CD4-positive, alpha-beta T cell treated with Interleukin-6 at 100 ng/mL for 8 hours (primary cell): ENCODE measurements around the gene IFNA14.
"Not testable (repeated sequence)": the region's sequence is repeated elsewhere in the genome, so short reads cannot be mapped to it uniquely, and the experiment has no call there.

Source experiments
- DNase-seq: peaks from one replicate; pipeline ENCODE4 v3.0.0-alpha.2; 2020; ENCODE audit warnings: mixed read lengths, low spot score

IFNA14 gene

DNA sequence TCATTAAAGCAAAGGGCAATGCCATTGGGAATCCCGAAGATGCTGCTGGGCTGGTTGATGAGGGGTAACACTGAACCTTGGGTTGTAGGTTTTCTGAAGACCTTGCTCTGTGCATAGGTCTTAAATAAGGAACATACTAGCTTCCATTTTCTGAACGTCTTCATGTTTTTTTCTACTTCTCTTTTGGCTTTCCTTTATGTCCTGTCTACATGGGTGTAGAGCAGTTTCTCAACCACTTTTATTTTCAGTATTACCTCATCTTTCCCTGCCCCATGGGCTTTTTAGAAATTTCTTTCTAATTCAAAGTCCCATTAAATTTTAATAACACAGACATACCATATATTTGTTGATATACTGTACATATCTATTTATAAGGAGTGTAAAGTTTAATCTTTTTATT is at the start of gene IFNA14:
IFNA14 (minus strand) TSS at position 95 of the 400 bp plus-strand sequence; CDS start at position 25, 70 bp downstream.
- DNase-seq, result no peak

DNA sequence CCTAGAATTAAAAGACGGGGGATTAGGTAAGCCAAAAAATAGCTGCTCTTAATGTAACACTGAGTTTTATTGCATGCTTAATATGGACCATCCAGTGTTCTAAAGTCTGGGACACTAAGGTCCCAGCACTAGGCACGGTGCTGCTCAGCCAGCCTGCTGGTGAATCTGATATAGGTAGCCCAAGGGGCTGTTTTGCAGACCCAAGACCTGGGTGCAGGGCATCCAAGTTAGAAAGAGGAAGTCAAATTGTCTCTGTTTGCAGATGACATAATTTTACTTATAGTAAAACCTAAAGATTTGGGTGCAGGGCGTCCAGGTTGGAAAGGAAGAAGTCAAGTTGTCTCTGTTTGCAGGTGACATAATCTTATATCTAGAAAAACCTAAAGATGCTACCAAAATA is 47.5 kb upstream of the IFNA14 start:
- DNase-seq, result no peak

DNA sequence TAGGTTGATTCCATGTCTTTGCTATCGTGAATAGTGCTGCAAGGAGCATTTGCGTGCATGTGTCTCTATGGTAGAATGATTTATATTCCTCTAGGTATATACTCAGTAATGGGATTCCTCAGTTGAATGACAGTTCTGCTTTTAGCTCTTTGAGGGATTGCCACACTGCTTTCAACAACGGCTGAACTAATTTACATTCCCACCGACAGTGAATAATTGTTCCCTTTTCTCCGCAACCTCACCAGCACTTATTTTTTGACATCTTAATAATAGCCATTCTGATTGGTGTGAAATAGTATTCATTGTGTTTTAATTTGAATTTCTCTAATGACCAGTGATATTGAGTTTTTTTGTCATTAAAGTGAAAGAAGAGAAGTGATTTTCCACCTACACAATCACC is 46.9 kb upstream of the IFNA14 start:
- no peak for DNase-seq

DNA sequence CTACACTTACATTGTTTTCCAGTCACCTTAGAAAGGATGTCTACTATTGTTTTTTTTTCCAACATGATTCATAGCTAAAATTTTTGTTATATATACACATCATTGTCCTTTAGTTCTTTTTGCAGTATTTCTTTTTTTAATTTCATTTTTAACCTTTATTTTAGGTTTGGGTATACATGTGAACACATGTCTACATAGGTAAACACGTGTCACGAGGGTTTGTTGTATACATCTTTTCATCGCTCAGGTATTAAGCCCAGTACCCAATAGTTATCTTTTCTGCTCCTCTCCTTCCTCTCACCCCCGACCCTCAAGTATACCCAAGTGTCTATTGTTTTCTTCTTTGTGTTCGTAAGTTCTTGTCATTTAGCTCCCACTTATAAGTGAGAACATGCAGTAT is 46.3 kb upstream of the IFNA14 start:
- no peak for DNase-seq

DNA sequence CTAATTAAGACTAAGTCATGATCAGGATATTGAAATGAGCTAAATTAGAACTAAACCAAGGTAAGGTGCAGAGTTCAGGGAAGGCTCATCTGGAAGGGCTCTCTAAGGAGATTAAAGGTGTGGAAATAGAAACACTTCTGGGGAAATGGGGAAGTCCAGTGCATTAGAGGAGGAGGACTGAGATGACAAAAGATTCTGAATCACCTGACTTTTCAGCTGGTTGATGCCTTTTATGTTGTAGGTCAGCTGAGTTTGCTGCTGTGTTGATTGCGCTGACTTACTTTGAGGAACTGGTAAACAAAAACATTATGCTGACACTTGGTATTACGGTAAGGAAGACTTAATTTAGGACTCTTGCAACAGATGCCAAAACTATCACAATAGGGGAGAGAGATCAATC is 41.5 kb upstream of the IFNA14 start:
- no peak for DNase-seq

DNA sequence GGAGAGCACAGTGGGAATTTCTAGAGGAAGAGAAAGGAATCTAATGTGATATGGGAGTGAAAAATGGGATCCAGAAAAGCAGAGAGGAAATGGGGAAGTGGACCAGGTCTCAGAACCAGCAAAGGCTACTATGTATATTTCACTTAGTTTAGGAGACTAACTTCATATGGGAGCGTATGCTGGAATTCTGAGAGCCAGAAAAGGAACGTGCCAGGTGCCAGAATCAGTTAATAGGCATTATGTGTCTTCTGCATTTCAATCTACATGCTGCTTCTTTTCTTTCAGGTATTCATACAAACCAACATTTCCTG is 28.5 kb upstream of the IFNA14 start:
- no peak for DNase-seq

DNA sequence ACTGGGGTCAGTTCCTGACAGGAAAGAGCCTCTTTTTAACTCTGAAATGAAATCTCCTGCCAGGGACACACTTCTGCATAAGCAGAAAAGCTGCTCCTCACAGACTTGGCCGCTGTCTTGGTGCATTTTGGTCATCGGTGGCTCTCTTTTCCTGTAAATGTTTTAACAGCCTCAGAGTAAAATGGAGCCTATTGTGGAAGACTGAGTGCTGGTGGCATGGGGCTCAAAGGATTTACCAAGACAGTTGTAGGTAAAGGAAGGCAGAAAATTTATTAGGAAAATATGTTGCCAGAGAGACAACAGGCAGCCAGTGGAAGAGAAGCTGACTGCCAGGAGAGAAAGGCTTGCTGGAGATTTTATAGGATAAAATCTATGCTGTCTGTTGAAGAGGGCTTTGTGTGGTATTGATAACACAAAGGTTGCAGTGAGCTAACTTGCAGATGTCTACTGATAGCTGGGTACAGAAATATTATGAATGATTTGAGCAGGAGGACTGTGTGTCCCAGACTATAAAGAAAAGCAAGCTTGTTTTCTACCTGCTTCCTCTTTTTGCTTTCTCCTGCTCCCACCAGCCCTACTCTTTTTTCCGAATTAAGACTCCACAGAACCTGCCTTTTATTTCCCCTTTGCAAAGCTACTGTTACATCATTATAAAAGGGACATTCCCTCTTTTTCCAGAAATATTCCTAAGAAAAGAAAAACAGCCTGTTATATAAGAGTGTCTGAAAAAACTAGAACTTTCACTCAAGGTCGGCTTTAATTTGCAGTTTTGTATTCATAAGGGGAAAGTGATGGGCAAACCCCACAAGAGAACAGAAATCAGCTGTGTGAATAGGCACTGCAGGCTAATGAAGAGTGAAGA is 27.9 kb upstream of the IFNA14 start:
- DNase-seq, result no peak

DNA sequence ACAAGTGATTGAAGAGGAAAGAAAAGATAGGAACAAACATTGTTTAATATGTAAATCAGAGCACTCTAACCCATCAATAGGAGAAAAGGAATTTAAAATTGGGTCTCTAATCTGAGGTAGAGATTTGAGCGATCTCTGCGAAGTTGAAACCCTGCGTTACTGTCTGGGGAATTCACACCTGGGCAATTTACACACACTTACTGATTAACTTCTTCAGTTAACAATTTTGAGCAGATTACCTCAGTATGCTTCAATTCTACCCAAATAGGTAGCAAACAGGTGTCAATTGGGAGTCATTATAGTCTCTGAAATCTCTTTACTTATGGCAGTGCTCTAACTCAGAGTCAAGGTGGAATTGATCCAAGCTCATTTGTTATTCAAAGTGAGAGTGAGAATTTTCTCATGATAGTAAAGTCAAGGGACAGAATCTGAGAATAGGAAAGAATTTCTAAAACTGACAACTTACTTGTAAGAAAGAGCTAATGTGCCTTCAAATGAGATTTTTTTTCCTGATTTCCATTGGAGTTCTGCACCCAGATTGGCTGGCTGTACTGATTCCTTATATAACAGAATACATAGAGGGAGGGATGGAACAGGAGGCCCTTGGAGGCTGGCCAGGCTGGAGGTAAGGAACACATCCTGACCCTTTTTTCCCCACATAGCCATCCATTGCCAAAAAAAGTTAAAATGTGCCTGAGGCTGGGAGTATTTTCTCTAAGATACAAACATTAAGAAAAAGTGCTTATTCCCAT is 27.1 kb upstream of the IFNA14 start:
- no peak for DNase-seq

DNA sequence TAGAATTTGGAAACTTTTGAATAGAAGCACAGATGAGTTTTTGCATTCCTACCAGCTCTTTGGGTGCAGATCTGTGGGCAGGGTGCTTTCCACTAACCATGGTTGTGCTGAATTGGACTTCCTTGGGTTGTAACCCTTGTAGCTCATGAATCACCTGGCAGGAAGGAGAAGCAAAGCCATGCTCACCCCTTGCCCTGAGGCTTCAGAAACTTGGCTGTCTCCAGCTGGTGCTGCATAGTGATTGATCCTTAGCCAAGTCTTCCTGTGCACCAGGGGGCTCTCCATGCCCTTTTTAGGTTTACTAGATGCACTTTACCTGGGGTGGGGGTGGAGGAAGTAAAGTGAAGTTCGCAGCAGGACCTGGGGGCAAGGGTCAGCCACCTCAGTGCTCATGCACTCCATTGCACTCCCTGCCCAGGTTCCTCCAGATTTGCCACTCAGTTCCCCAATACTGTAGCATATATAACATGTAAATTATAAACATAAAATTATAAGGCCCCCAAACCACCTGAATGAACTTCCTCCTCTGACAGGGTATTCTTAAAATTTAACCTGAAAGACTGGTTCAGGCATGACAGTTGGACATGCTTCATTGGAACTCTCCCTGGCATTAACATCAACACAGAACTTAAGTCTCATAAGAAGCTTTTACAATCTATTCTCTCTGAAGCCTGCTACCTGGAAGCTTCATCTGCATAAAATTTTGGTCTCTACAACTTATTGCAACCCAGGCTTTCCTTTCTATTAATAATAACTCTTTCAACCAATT is 25.8 kb upstream of the IFNA14 start:
- DNase-seq, result no peak

DNA sequence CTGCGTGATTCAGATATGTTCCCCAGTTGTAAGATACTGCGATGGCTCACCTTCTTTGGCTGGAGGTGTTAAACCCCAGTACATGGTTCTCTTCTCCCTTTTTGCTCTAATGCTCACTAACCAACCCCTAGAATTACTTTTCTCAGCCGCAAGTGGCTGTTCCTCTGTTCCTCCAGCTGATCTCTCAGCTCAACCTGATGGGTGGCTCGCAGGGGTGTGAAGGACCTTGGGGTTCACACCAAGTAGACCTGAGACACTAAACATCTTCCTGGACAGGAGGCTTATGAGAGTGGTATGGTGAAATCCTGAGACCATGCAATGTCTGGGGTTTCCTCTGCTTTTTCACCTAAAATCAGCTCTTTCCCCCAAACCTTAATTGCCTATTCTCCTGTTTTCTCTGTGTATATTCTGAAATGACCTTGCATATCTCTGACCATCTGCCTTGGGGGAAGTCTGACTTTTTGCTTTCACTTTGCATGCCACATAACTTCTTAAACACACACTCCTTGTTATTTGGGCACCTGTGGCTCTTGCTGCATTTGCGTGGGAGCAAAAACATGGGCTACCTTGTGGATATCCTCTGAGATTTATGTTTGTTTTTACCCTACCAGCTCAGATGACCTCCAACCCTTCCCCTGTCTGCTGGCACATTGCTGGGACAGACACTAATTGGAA is 15.9 kb upstream of the IFNA14 start:
- DNase-seq, result no peak

DNA sequence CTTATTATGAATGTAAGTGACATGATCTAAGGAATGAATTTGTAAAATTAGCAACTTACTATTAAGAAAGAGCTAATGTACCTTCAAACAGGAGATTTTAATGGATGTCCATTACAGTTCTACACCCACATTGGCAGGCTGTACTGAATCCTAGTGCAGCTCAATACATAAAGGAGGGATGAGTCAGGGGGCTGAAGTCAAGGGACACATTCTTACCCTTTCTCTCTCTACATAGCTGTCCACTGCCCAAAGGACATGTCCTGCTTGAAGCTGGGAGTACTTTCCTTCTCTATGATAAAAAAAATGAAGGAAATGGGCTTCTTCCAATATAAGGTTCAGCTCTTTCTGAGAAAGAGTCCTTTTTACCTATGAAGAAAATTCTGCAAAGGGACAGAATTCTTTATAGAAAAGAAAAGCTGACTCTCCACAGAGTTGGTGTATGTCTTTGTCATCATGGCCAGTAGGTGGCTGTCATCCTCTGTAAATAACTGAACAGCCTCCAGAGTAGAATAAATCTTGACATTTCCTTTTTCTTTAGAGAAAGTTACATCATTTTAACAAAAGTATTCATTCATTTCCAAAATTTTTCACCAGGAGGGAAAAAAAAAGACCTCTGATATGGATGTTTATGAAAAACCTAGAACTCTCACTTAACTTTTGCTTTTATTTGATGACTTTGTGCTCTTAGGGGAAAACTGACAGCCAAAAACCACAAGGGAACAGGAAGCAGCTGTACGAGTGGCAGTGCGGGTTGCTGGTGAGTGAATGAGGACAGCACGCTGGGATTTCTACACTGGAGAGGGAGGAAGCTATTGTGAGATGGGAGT is 13.1 kb upstream of the IFNA14 start:
- no peak for DNase-seq

DNA sequence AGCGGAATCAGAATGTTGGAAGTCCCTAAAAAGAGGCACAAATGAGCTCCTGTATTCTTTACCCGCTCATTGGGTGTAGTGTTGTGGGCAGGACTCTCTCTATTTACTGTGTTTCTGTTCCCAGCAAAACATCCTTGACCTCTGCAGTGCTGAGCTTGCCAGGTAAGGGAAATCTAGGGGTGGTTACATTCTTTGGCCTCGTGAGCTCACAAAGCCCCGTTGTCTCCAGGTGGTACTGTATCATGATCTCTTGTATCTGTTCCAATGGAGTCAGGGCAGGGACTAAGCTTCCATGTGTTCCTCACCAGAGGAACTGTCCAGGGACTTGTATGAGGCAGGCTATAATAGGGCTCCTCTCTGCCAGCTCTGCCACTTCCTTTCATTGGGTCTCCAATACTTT is 11.8 kb upstream of the IFNA14 start:
- no peak for DNase-seq

DNA sequence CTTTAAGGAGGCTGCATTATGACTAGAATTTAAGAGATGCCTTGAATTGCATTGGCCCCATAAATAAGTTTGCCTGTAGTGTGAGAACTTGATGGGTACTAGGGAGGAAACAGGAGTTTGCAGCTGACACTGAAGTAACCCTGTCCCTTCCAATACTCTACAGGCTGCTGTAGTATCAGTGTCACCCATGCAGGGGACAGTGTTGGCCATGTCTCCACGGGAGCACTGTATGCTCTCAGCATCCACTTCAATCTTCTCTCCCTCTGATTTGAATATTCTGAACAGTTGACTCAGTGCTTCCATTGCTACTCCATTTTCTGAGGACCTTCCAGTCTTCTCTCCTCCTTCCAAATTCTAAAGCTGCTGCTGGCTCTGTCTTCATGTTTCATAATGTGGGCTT is 11.4 kb upstream of the IFNA14 start:
- no peak for DNase-seq

DNA sequence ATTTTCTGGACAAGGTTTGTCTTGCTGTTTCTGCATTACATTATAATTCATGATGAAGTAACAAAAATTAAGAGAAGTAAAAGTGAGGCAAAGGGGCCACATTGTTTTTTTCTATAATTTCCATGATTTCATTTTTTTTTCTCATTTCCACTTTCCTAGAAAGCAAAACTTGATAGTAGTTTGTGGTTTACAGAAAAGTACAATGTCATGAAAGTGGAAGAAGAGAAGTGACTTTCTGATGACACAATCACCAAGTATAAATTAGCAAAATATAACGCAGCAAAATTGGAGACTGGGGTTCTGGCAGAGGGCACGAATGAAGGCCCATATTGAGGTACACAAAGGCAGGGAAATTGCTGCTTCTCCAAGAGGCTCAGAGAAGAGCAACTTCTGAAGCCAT is 5.0 kb upstream of the IFNA14 start:
- DNase-seq, result no peak

DNA sequence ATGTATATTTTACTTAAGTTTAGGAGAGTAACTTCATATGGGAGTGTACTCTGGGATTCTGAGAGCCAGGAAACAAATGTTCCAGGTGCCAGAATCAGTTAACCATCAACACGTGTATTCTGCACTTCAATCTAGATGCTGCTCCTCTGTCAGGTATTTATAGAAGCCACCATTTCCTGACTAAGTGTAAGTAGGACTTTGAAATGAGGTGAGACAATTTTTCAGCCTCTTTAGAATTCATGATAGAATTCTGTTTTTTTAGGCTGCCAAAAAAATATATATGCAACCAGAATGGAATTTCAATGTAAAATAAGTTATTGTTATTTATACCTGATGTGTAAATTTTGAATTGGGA is 3.5 kb downstream of the IFNA14 start:
- DNase-seq, result not testable (repeated sequence)

DNA sequence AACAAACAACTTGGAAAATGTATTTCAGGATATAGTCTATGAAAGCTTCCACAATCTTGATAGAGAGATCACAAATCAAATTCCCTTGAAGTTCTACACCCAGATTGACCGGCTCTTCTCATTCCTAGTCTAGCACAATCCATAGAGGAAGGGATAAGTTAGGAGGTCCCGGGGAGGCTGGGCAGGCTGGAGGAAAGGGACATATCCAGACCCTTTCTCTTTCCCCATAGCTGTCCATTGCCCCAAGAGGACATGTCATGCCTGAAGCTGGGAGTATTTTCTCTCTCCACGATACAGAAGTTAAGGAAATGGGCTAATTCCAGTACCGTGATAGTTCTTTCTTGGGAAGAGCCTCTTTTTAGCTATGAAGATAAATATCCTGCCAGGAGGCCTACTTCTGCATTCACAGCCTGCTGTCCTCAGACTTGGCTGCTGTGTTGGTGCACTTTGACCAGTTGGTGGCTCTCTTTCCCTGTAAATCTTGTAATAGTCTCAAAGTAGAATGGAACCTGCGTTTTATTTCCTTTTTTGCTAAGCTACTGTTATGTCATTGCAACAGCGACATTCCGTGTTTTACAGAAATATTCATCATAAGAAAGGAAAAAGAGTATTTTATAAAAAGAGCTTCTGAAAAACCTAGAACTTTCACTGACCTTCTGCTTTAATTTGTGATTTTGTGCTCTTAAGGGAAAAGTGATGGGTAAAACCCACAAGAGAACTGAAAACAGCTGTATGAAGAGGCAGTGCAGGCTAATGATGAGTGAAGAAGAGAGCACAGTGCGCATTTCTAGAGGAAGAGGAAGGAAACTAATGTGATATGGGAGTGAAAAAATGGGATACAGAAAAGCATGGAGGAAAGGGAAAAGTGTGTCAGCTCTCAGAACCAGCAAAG is 4.1 kb downstream of the IFNA14 start:
- peak; percentile 27 for DNase-seq

DNA sequence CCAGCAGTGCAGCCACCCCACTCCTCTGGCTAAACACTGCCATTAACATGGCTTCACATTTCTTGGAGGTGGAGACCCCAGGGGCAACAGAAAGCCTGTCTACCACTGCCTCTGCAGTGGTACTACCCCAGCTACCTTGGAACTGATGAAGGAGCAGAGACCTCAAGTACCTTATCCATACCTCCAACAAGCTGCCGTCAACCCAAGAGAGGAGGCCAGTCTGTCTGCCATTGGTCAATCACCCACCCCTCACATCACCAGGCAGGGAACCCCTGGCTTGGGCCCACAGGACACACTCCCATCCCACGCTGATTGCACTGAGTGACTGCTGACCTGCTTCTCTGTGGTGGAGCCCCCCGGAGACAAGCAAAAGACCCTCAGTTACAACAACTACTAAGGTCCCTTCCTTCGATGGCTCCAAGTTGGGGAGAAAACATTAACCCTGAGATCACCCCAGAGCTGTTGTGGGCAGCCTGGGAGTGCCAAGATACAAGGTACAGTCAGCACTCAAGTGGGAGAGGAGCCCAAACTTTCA is 5.6 kb downstream of the IFNA14 start:
- no peak for DNase-seq

DNA sequence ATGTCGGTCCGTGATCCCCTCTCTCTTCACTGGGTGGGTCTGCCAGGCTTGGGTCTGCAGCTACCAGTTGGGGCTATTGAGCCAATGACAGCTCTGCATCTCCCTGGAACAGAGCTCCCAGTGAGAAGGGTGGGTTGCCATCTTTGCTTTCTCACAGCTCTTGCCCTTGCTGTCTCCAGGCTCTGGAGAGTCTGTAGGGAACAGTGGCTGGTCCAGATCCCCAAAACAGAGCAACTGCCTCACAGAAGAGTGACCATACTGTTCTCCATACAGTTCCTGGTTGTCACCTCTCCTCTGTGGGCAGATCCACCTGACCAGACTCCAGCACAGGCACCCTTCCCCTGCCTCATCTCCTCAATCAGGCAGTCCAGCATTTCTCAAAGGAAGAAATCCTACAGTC is 6.5 kb downstream of the IFNA14 start:
- DNase-seq, result no peak

DNA sequence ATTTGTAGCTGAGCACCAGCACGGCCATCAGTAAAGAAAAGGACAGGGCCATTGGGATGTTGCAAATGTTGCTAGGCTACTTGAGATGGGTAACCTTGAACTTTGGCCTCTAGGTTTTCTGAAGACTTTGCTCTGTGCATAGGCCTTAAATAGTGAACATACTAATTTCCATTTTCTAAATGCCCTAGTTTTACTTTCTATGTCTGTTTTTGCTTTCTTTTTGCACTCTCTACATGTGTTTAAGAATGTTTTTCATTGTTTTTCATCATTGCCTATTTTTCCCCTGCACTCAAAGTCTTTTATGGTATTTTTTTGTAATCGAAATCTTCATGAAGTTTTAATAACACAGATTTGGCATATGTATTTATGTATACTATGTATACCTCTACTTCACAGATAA is 11.7 kb downstream of the IFNA14 start, which contains the start of gene IFNA17:
IFNA17 (minus strand) TSS at position 101 of the 400 bp plus-strand sequence; CDS start at position 52, 49 bp downstream.
- DNase-seq, result no peak

DNA sequence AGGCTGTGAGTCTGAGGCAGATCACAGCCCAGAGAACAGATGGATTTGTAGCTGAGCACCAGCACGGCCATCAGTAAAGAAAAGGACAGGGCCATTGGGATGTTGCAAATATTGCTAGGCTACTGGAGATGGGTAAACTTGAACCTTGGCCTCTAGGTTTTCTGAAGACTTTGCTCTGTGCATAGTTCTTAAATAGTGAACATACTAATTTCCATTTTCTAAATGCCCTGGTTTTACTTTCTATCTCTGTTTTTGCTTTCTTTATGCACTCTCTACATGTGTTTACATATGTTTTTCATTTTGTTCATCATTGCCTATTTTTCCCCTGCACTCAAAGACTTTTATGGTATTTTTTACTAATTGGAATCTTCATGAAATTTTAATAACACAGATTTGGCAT is 22.6 kb downstream of the IFNA14 start, which contains the start of gene IFNA16:
IFNA16 (minus strand) TSS at position 101 of the 400 bp plus-strand sequence; CDS start at position 95, 6 bp downstream.
- DNase-seq, result not testable (repeated sequence)
